Lower lobe of right lung (tissue), 2 donors: ENCODE results near the gene MELTF. TPM values are rescaled to one million over a fixed set of nuclear protein-coding genes. Genes with fewer than 3 reads are reported as not detected.
A peak's percentile ranks its signal among the peaks of the same experiment; 100 is the strongest.
"Not testable (repeated sequence)": the region's sequence is repeated elsewhere in the genome, so short reads cannot be mapped to it uniquely, and the experiment has no call there.

Source experiments
- ATAC-seq, 2 donors: fragments of 200-7000 bp; cut with Tn5 transposase; one replicate each; pipeline ENCODE4 v1.9.1; 2020 to 2022; ENCODE audit warnings: mild to moderate bottlenecking in 2 of 2, moderate library complexity in 2 of 2
- DNase-seq: peaks from one replicate; pipeline ENCODE4 v3.0.0-alpha.2; 2020
- H3K27ac ChIP-seq: fragments of 200-600 bp; one replicate; pipeline ENCODE4 v1.8.0; 2022
- H3K27me3 ChIP-seq: fragments of 200-600 bp; one replicate; pipeline ENCODE4 v1.8.0; 2022; ENCODE audit warnings: low read depth
- H3K36me3 ChIP-seq: fragments of 200-600 bp; one replicate; pipeline ENCODE4 v1.8.0; 2022; ENCODE audit warnings: mild to moderate bottlenecking
- H3K4me1 ChIP-seq: fragments of 200-600 bp; one replicate; pipeline ENCODE4 v1.8.0; 2022
- H3K4me3 ChIP-seq: fragments of 200-600 bp; one replicate; pipeline ENCODE4 v1.8.0; 2022; ENCODE audit warnings: mild to moderate bottlenecking
- H3K9me3 ChIP-seq: fragments of 200-600 bp; one replicate; pipeline ENCODE4 v1.8.0; 2022
- intact Hi-C: fragments of 100-400 bp; cut with DNase I; formaldehyde crosslinking; loops from one replicate; pipeline ENCODE4 v1.11.0; 2022
- long read RNA-seq: library from polyadenylated mRNA; unstranded; transcript quantifications from one replicate; pipeline ENCODE4 v2.0.0, GENCODE V29; 2021
- total RNA-seq: library from RNA; stranded (reverse); fragmentation: NEBNext Ultra II Directional; extraction: Animal tissue kit (Norgen Biotek cat#: 25700); gene quantifications from one replicate; pipeline ENCODE4 v1.2.1, GENCODE V29; 2021
- TF ChIP-seq, protein P1 (sequence below): fragments of 200-600 bp; IDR thresholded peaks from one replicate; pipeline ENCODE4 v1.8.0; 2022; ENCODE audit warnings: antibody characterized with exemption, mild to moderate bottlenecking
- donor health status: DM: no; HTN: yes; CAD: no; lungs with severe emphysema.

Gene MELTF
- 5.2 TPM for total RNA-seq
- long read RNA-seq, partial matches to known transcripts = 5 of 6 reads
- long read RNA-seq, other reads (novel, unspliced or antisense) = 1 of 6 reads

DNA sequence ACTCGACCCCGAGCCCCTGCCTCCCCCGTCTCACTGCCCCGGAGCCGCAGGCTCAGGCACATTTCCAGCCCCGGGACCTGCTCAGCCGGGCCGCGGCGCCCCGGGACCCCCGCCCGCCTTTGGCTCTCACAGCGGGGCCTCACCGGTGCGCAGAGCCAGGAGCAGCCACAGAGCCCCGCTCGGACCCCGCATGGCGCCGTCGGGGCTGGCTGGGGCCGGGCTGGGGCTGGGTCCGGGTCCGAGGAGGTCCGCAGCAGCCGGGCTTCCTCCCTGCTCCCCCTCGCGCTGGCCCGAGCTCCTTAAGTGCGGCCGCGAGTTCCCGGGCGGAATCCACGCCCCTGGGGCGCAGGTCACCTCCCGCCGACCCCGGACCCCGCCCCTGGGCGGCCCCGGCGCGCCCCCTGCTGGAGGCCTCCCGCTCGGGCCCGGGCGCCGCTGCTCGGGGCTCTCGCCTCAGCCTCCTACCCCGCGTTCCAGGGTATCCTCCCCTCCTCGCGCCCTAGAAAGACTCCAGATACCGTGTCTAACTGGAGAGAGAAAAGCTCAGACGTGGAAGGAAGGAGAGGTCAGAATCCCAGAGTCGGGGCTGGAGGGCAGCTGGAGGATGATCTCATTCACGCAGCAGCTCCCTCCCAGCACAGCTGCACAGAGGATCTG lies at the start of gene MELTF:
MELTF (minus strand) TSS at position 307 of the 657 bp plus-strand sequence; CDS start at position 192, 115 bp downstream.
- no peaks in the 10 kb centered on the region for H3K36me3 ChIP-seq
- DNase-seq = peak; percentile 82
- peak; percentile 88 to 93 for ATAC-seq

DNA sequence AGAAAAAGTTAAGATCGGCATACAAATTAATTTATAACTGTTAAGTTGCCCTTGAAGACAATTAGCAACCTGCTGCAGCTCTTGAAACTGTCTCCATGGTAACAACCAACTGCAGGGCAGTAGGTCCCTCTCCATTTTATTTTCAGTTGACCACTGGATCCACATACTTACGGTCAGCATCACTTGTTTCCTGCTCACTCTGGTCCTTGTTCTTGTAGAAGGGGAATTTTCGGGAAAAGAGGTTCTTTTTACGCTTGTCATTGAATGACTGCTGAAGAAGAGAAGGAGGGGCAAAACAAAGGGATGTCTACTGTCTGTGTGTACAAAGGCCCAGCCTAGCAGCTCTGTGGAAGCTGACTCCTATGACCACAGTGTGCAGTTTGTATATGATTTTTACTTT lies 46.8 kb upstream of the MELTF start:
- intact Hi-C loops = no loop called here
- no peak for DNase-seq

More for the DNA sequence above, at the start of gene MELTF:
- H3K4me1 ChIP-seq = peaks cover 20% of the 10 kb centered on the region
- TF ChIP-seq, protein P1, sequence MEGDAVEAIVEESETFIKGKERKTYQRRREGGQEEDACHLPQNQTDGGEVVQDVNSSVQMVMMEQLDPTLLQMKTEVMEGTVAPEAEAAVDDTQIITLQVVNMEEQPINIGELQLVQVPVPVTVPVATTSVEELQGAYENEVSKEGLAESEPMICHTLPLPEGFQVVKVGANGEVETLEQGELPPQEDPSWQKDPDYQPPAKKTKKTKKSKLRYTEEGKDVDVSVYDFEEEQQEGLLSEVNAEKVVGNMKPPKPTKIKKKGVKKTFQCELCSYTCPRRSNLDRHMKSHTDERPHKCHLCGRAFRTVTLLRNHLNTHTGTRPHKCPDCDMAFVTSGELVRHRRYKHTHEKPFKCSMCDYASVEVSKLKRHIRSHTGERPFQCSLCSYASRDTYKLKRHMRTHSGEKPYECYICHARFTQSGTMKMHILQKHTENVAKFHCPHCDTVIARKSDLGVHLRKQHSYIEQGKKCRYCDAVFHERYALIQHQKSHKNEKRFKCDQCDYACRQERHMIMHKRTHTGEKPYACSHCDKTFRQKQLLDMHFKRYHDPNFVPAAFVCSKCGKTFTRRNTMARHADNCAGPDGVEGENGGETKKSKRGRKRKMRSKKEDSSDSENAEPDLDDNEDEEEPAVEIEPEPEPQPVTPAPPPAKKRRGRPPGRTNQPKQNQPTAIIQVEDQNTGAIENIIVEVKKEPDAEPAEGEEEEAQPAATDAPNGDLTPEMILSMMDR = peak; percentile 84
- intact Hi-C loops = no loop called here
- H3K27ac ChIP-seq = no peak within 1 kb of the TSS
- H3K9me3 ChIP-seq = no peaks in the 10 kb centered on the region
- peaks cover 10% of the 10 kb centered on the region for H3K27me3 ChIP-seq
- peak within 1 kb of the TSS; percentile 59 for H3K4me3 ChIP-seq

DNA sequence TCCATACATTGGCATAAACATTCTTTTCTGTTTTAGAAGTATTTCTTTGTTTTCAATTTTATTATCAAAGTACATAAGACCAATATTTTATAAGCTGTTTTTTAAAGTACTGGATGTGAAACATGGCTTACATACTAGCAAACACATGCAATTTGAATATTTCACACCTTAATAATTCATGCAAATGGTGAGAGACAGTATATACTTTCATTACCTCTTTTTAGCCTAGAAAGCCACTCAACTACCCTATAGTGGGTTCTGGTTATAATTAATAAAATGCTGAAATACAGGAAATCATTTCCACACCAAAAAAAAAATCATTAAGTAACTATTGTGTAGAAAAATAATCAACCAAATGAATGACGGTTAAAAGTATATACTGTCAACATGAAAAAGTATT lies 38.5 kb upstream of the MELTF start:
- Histone ChIP-seq H3K9me3 (no peaks in the 10 kb centered on the region), H3K36me3 (peaks cover 31% of the 10 kb centered on the region), H3K4me1 (no peaks in the 10 kb centered on the region), H3K27me3 (no peaks in the 10 kb centered on the region), H3K27ac (no peak overlapping the region), H3K4me3 (no peak overlapping the region)
- TF ChIP-seq, protein P1 = no peak
- ATAC-seq (no peak), DNase-seq (no peak)
- intact Hi-C loops = no loop called here

More for the DNA sequence above, 46.8 kb upstream of the MELTF start:
- no peak for ATAC-seq
- no peak overlapping the region for H3K4me3 ChIP-seq
- H3K9me3 ChIP-seq = no peaks in the 10 kb centered on the region
- peaks cover 22% of the 10 kb centered on the region for H3K36me3 ChIP-seq
- H3K27me3 ChIP-seq = no peaks in the 10 kb centered on the region
- H3K27ac ChIP-seq = no peak overlapping the region
- TF ChIP-seq, protein P1 = no peak
- H3K4me1 ChIP-seq = no peaks in the 10 kb centered on the region

DNA sequence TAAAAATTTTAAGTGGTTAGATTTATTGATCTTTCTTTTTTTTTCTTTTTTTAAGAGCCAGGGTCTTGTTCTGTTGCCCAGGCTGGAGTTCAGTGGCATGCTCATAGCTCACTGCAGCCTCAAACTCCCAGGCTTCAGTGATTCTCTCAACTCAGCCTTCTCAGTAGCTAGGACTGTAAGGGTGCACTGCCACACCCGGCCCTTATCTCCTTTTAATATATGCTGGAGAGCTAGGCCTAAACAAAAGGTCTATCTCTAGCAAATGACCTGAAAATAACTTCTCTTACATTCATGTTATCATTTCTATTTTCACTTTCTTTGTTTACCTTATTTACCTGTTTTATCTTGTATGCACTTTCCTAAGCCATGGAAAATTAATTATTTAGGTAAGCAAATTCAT lies 35.2 kb upstream of the MELTF start:
- H3K27ac ChIP-seq = no peak overlapping the region
- intact Hi-C loops = no loop called here
- no peak overlapping the region for H3K4me3 ChIP-seq
- peaks cover 57% of the 10 kb centered on the region for H3K36me3 ChIP-seq
- TF ChIP-seq, protein P1 = no peak
- DNase-seq (no peak), ATAC-seq (no peak)
- H3K4me1 ChIP-seq = no peaks in the 10 kb centered on the region
- H3K27me3 ChIP-seq = no peaks in the 10 kb centered on the region
- no peaks in the 10 kb centered on the region for H3K9me3 ChIP-seq

DNA sequence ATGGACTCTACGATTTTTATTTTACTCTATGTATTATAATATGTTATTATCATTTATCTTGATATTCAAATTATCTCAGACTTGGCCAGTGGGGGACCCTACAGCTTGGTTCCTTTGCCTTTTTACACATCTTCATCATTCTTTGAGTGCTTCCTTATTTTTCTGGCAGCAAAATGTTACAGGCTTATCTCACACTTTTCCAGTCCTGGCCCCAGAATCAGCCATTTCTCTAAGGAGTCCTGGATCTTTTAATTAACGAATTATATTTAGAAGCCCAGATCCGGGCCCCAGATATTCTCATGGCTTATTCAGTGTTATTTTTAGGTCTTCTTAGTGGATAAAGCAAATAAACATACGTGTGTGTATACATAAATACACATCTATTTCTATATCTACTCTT lies 32.8 kb upstream of the MELTF start:
- H3K4me3 ChIP-seq = no peak overlapping the region
- H3K36me3 ChIP-seq = peaks cover 80% of the 10 kb centered on the region

DNA sequence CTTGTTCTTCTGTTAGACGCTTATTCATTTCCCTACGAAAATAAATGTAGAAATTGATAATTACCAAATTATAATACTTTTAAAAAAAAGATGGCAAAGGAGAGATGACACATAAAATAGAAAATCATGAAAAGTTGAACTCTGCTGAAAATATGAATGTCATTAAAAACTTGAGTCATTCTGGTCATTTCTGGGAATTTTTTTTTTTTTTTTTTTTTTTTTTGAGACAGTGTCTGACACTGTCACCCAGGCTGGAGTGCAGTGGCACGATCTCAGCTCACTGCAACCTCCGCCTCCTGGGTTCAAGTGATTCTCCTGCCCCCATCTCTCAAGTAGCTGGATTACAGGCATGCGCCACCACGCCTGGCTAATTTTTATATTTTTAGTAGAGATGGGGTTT lies 22.0 kb upstream of the MELTF start:
- DNase-seq, H3K4me1 ChIP-seq, ATAC-seq, intact Hi-C loops, H3K4me3 ChIP-seq, H3K9me3 ChIP-seq, H3K27ac ChIP-seq, H3K27me3 ChIP-seq: not testable (repeated sequence)
- H3K36me3 ChIP-seq = peaks cover 67% of the 10 kb centered on the region

More for the DNA sequence above, 32.8 kb upstream of the MELTF start:
- H3K27me3 ChIP-seq = no peaks in the 10 kb centered on the region
- no peak overlapping the region for H3K27ac ChIP-seq
- TF ChIP-seq, protein P1 = no peak
- no peak for ATAC-seq
- intact Hi-C loops = no loop called here
- H3K9me3 ChIP-seq = no peaks in the 10 kb centered on the region
- no peak for DNase-seq
- H3K4me1 ChIP-seq = no peaks in the 10 kb centered on the region
